ENCODE results near the gene HPCAL1.
A peak's percentile ranks its signal among the peaks of the same experiment; 100 is the strongest.
"Not testable (repeated sequence)": the region's sequence is repeated elsewhere in the genome, so short reads cannot be mapped to it uniquely, and the experiment has no call there.

The HPCAL1 gene

DNA sequence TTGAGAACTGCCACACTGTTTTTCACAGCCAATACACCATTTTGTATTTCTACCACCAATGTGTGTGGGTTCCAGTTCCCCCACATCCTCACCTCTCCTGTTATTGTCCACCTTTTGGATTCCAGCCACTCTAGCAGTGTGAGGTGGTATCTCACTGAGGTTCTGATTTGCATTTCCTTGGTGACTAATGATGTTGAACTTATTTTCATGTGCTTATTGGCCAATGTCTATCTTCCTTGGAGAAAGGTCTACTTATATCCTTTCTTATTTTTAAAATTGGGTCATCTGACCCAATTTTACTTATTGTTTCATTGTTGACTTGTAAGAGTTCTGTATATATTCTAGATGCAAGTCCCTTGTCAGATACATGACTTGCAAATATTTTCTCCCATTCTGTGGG, 9.1 kb upstream of the HPCAL1 start:
- TF ChIP-seq CTCF (conservative IDR thresholded peaks at IDR 0.05; ENCODE audit: low read length), result no peak
- no peak overlapping the region for H3K4me3 ChIP-seq (ENCODE audit: low read length)
- no peak for DNase-seq (ENCODE audit: low read depth)

DNA sequence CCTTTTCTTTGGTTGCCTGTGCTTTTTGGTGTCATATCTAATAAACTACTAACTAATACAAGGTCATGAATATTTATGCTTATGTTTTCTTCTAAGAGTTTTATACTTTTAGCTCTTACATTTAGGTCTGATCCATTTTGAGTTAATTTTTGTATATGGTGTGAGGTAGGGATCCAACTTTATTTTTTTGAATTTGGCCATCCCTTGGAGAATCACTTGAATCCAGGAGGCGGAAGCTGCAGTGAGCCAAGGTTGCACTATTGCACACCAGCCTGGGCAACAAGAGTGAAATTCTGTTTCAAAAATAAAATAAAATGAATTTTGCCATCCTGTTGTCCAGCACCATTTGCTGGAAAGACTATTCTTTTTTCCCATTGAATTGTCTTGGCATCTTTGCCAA, 8.6 kb upstream of the HPCAL1 start:
- no peak overlapping the region for H3K4me3 ChIP-seq (ENCODE audit: low read length)
- no peak for TF ChIP-seq CTCF (conservative IDR thresholded peaks at IDR 0.05; ENCODE audit: low read length)
- DNase-seq (ENCODE audit: low read depth), result no peak

DNA sequence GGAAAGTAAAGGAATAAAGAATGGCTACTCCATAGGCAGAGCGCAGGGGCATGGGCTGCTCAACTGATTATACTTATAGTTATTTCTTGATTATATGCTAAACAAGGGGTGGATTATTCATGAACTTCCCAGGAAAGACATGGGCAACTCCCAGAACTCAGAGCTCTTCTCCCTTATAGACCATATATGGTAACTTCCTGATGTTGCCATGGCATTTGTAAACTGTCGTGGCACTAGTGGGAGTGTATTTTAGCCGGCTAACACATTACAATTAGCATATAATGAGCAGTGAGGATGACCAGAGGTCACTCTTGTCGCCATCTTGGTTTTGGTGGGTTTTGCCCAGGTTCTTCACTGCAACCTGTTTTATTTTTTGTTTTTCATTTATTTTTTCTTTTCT, 7.1 kb upstream of the HPCAL1 start:
- H3K4me3 ChIP-seq (ENCODE audit: low read length), result not testable (repeated sequence)

GRCh38 chr2:10296142-10296541, 6.6 kb upstream of the HPCAL1 start:
- TF ChIP-seq CTCF (conservative IDR thresholded peaks at IDR 0.05; ENCODE audit: low read length), result no peak

More for the DNA sequence above, 7.1 kb upstream of the HPCAL1 start:
- DNase-seq (ENCODE audit: low read depth), result not testable (repeated sequence)

DNA sequence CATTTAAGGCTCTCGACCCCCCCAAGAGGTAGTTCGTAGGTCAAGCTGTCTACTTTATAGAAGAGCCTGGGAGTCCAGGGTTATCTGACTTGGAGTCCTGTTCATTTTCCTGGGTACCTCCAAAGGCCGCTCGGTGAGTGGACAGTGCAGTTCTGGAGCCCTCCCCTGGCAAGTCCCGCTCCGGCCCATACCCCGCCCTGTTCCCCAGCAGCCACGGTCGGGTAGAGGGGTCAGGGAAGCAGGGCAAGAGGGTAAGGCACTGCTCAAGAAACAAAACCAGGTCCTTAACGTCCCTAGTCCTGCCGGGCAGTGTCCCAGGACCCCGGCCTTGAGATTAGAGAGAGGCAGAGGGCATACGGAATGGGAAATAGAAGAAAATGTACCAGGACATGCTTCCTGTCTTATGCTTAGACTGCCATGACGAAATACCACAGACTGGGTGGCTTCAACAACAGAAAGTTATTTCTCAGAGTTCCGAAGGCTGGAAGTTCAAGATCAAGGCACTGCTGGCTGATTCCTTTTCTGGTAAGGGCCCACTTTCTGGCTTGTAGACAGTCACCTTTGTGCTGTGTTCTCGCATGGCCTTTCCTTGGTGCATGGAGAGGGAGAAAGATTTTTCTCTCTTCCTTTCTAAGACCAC, 5.4 kb upstream of the HPCAL1 start:
- no peak for TF ChIP-seq CTCF (conservative IDR thresholded peaks at IDR 0.05; ENCODE audit: low read length)
- DNase-seq (ENCODE audit: low read depth), result no peak
- H3K4me3 ChIP-seq (ENCODE audit: low read length), result no peak overlapping the region

More at GRCh38 chr2:10296142-10296541, 6.6 kb upstream of the HPCAL1 start:
- no peak for DNase-seq (ENCODE audit: low read depth)
- H3K4me3 ChIP-seq (ENCODE audit: low read length), result no peak overlapping the region

DNA sequence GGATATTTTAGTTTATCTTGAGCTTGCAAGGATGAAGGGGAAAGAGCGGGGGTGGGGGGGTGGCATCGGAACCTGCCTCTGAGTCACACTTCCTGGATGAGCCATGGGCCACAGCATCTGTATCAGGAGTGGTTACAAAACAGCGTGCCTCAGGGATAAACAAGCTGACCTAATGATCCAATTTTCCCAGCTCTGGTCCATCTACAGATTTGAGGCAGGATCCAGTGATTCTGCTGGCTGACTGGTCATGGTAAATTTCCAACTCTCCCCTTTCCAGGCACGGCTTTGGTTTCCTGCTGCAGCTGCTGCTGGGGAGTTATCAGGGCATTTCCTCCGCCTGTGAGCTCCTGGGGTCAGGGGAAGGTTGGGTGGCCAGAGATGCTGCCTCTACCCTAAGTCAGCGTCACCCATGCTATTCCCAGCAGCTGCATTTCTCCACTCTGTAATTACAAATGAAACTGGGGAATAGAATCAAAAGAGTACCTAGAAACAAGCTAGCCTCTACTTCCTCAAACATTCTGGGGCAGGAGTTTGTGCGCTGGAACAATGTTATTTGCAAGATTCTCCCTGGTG, 4.7 kb upstream of the HPCAL1 start:
- DNase-seq (ENCODE audit: low read depth), result peak; percentile 92
- no peak for TF ChIP-seq CTCF (conservative IDR thresholded peaks at IDR 0.05; ENCODE audit: low read length)
- H3K4me3 ChIP-seq (ENCODE audit: low read length), result no peak overlapping the region

DNA sequence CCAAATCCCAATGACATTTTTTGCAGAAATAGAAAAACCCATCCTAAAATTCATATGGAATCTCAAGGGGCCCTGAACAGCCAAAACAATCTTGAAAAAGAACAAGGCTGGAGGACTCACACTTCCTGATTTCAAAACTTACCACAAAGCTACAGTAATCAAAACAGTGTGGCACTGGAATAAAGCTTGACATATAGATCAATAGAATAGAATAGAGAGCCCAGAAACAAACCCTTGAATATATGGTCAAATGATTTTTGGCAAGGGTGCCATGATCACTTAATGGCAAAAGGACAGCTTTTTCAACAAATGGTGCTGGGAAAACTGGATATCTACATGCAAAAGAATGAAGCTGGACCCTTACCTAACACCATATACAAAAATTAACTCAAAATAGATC, 3.9 kb upstream of the HPCAL1 start:
- not testable (repeated sequence) for DNase-seq (ENCODE audit: low read depth); H3K4me3 ChIP-seq (ENCODE audit: low read length)

DNA sequence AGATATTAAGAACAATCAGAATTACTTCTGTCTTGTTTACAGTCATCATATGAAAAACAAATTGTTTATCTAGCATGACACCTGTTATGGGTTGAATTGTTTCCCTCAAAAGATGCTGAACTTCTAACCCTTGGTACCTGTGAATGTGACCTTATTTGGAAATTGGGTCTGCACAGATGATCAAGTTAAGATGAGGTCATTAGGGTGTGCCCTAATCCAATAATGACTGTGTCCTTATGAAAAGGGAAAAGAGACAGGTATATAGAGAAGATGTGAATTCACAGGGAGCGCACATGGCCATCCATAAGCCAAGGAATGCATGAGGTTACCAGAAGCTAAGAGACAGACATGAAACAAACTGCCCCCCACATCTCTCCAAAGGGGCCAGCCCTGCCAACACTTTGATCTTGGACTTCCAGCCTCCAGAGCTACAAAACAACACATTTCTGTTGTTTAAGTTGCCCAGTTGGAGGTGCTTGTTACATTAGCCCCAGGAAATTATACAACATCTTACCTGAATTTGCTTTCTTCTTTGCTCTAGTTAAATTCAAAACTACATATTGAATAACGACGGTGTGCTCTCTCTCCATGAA, 2.3 kb upstream of the HPCAL1 start:
- DNase-seq (ENCODE audit: low read depth), result no peak
- TF ChIP-seq CTCF (conservative IDR thresholded peaks at IDR 0.05; ENCODE audit: low read length), result no peak
- no peak overlapping the region for H3K4me3 ChIP-seq (ENCODE audit: low read length)

Measured in AG10803 (cell line).